Measurements from ENCODE around the gene HKDC1.

DNA sequence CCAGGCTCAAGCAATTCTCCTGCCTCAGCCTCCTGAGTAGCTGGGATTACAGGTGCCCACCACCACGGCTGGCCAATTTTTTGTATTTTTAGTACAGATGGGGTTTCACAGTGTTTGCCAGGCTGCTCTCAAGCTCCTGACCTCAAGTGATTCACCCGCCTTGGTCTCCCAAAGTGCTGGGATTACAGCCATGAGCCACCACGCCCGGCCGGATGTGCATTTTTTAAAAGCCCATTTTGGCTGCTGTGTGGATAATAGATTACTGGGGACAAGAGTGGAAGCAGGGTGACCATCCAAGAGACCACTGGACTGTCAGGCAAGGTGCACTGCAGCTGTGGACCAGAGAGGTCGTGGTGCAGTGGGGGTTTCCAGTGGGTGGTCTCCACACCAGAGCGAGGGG, 21.4 kb downstream of the HKDC1 start:
- no peak for TF ChIP-seq TEAD4 (IDR thresholded peaks at IDR 0.05)
- no peak for TF ChIP-seq ZBTB7A (IDR thresholded peaks at IDR 0.05; ENCODE audit: low read depth)
- TF ChIP-seq, protein P1, sequence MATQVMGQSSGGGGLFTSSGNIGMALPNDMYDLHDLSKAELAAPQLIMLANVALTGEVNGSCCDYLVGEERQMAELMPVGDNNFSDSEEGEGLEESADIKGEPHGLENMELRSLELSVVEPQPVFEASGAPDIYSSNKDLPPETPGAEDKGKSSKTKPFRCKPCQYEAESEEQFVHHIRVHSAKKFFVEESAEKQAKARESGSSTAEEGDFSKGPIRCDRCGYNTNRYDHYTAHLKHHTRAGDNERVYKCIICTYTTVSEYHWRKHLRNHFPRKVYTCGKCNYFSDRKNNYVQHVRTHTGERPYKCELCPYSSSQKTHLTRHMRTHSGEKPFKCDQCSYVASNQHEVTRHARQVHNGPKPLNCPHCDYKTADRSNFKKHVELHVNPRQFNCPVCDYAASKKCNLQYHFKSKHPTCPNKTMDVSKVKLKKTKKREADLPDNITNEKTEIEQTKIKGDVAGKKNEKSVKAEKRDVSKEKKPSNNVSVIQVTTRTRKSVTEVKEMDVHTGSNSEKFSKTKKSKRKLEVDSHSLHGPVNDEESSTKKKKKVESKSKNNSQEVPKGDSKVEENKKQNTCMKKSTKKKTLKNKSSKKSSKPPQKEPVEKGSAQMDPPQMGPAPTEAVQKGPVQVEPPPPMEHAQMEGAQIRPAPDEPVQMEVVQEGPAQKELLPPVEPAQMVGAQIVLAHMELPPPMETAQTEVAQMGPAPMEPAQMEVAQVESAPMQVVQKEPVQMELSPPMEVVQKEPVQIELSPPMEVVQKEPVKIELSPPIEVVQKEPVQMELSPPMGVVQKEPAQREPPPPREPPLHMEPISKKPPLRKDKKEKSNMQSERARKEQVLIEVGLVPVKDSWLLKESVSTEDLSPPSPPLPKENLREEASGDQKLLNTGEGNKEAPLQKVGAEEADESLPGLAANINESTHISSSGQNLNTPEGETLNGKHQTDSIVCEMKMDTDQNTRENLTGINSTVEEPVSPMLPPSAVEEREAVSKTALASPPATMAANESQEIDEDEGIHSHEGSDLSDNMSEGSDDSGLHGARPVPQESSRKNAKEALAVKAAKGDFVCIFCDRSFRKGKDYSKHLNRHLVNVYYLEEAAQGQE (IDR thresholded peaks at IDR 0.05; ENCODE audit: low read depth): no peak
- TF ChIP-seq EP300 (IDR thresholded peaks at IDR 0.05; ENCODE audit: borderline replicate concordance): no peak
- TF ChIP-seq TCF12 (IDR thresholded peaks at IDR 0.05; ENCODE audit: low read depth): no peak
- no peak for TF ChIP-seq YY1 (IDR thresholded peaks at IDR 0.05; ENCODE audit: low read depth)
- TF ChIP-seq, protein P2, sequence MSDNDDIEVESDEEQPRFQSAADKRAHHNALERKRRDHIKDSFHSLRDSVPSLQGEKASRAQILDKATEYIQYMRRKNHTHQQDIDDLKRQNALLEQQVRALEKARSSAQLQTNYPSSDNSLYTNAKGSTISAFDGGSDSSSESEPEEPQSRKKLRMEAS (IDR thresholded peaks at IDR 0.05): no peak
- TF ChIP-seq CREB1 (IDR thresholded peaks at IDR 0.05; ENCODE audit: low read depth): no peak
- no peak for TF ChIP-seq CEBPB (IDR thresholded peaks at IDR 0.05)
- TF ChIP-seq TAF1 (IDR thresholded peaks at IDR 0.05; ENCODE audit: low read depth): no peak
- TF ChIP-seq RAD21 (IDR thresholded peaks at IDR 0.05; ENCODE audit: low read depth): no peak
- no peak for TF ChIP-seq FOXM1 (IDR thresholded peaks at IDR 0.05; ENCODE audit: borderline replicate concordance, low read depth)
- TF ChIP-seq NFIC (IDR thresholded peaks at IDR 0.05): no peak
